ENCODE measurements around the gene RGP1. TPM values are rescaled to one million over a fixed set of nuclear protein-coding genes. Genes with fewer than 3 reads are reported as not detected.

RGP1 gene
- total RNA-seq, 2 donors from 2014 or later: 18.9 to 25.6 TPM

Other genes starting within 250 kb of the RGP1 start
- 10 to 100 TPM; 23.5 to 39.0 TPM for gene TESK1, start 144.0 kb upstream of the RGP1 start, total RNA-seq
- gene CD72, start 130.9 kb upstream of the RGP1 start, total RNA-seq: 10 to 100 TPM in 1 of 2 donors, 1 to 10 TPM in 1; 7.5 to 43.2 TPM
- gene SIT1, start 98.4 kb upstream of the RGP1 start, total RNA-seq: 100 to 1,000 TPM in 1 of 2 donors, 10 to 100 TPM in 1; 97.0 to 135 TPM
- over 10,000 TPM in 1 of 2 donors, 1,000 to 10,000 TPM in 1; 5,785 to 10,768 TPM for gene RMRP, start 91.3 kb upstream of the RGP1 start, total RNA-seq
- 10 to 100 TPM; 17.5 to 19.8 TPM for gene CCDC107, start 91.0 kb upstream of the RGP1 start, total RNA-seq
- 10 to 100 TPM in 1 of 2 donors, 1 to 10 TPM in 1; 9.4 to 16.1 TPM for gene ARHGEF39, start 84.1 kb upstream of the RGP1 start, total RNA-seq
- gene CA9, start 75.4 kb upstream of the RGP1 start, total RNA-seq: 10 to 100 TPM in 1 of 2 donors, under 1 TPM in 1; 0.89 to 31.7 TPM
- gene TPM2, start 59.4 kb upstream of the RGP1 start, total RNA-seq: 1 to 10 TPM; 4.1 to 6.2 TPM
- gene TLN1, start 17.1 kb upstream of the RGP1 start, total RNA-seq: 100 to 1,000 TPM; 293 to 458 TPM
- gene CREB3, start 16.6 kb upstream of the RGP1 start, total RNA-seq: 10 to 100 TPM; 23.9 to 40.3 TPM
- 10 to 100 TPM; 27.0 to 36.0 TPM for gene GBA2, start 59 bp upstream of the RGP1 start, total RNA-seq
- gene MSMP, start 5.0 kb downstream of the RGP1 start, total RNA-seq: not detected
- 10 to 100 TPM; 11.1 to 11.6 TPM for gene NPR2, start 42.3 kb downstream of the RGP1 start, total RNA-seq
- gene SPAG8, start 63.0 kb downstream of the RGP1 start, total RNA-seq: under 1 TPM; 0.43 to 0.58 TPM
- 10 to 100 TPM; 27.7 to 38.0 TPM for gene HINT2, start 65.8 kb downstream of the RGP1 start, total RNA-seq
- not detected for gene FAM221B, start 79.4 kb downstream of the RGP1 start, total RNA-seq
- gene TMEM8B, start 79.9 kb downstream of the RGP1 start, total RNA-seq: 1 to 10 TPM; 2.4 to 6.8 TPM
- not detected for gene OR13J1, start 121.1 kb downstream of the RGP1 start, total RNA-seq
- not detected for gene HRCT1, start 156.9 kb downstream of the RGP1 start, total RNA-seq
- gene SPAAR, start 160.2 kb downstream of the RGP1 start, total RNA-seq: not detected
- not detected for gene OR2S2, start 208.9 kb downstream of the RGP1 start, total RNA-seq